ENCODE data around the gene LUC7L. TPM values are rescaled to one million over a fixed set of nuclear protein-coding genes. Genes with fewer than 3 reads are reported as not detected.
"Not testable (repeated sequence)": the region's sequence is repeated elsewhere in the genome, so short reads cannot be mapped to it uniquely, and the experiment has no call there.

LUC7L gene
- total RNA-seq, 1 donor from 2014 or later, result 44.9 TPM

- DNase-seq (ENCODE audit: low read depth), result no peak
Measured at GRCh38 chr16:180101-180675, 49.1 kb downstream of the LUC7L start, which contains the start of gene HBQ1. TSS of gene HBQ1 (plus strand) at chr16:180459. CDS start at chr16:180487, 28 bp downstream.

- DNase-seq (ENCODE audit: low read depth), result no peak
Measured at GRCh38 chr16:179211-180092, 49.8 kb downstream of the LUC7L start.

GRCh38 chr16:178668-179015 is 50.6 kb downstream of the LUC7L start:
- no peak for DNase-seq (ENCODE audit: low read depth)

GRCh38 chr16:177981-178667 is 51.1 kb downstream of the LUC7L start:
- no peak for DNase-seq (ENCODE audit: low read depth)

- no peak for DNase-seq (ENCODE audit: low read depth)
Measured at GRCh38 chr16:177394-177822, 51.8 kb downstream of the LUC7L start.

- not testable (repeated sequence) for DNase-seq (ENCODE audit: low read depth)
Measured at GRCh38 chr16:176477-177382, 52.5 kb downstream of the LUC7L start, which contains the start of gene HBA1. TSS of gene HBA1 (plus strand) at chr16:176680. CDS start at chr16:176717, 37 bp downstream.

GRCh38 chr16:176006-176405 is 53.2 kb downstream of the LUC7L start:
- not testable (repeated sequence) for DNase-seq (ENCODE audit: low read depth)

GRCh38 chr16:175011-175949 is 54.0 kb downstream of the LUC7L start:
- DNase-seq (ENCODE audit: low read depth), result no peak

- not testable (repeated sequence) for DNase-seq (ENCODE audit: low read depth)
Measured at GRCh38 chr16:173928-174769, 55.1 kb downstream of the LUC7L start.

GRCh38 chr16:173211-173854 is 55.9 kb downstream of the LUC7L start:
- DNase-seq (ENCODE audit: low read depth), result not testable (repeated sequence)

GRCh38 chr16:172374-172941 is 56.8 kb downstream of the LUC7L start, which contains the start of gene HBA2:
TSS of gene HBA2 (plus strand) at chr16:172876. CDS start at chr16:172913, 37 bp downstream.
- not testable (repeated sequence) for DNase-seq (ENCODE audit: low read depth)

- no peak for DNase-seq (ENCODE audit: low read depth)
Measured at GRCh38 chr16:170788-171187, 58.5 kb downstream of the LUC7L start.

- peak; percentile 13 for DNase-seq (ENCODE audit: low read depth)
Measured at GRCh38 chr16:170088-170507, 59.2 kb downstream of the LUC7L start.

- no peak for DNase-seq (ENCODE audit: low read depth)
Measured at GRCh38 chr16:169014-169413, 60.2 kb downstream of the LUC7L start.

GRCh38 chr16:168424-168823 is 60.8 kb downstream of the LUC7L start:
- no peak for DNase-seq (ENCODE audit: low read depth)

- no peak for DNase-seq (ENCODE audit: low read depth)
Measured at GRCh38 chr16:167122-167690, 62.0 kb downstream of the LUC7L start.

- DNase-seq (ENCODE audit: low read depth), result no peak
Measured at GRCh38 chr16:166375-167121, 62.7 kb downstream of the LUC7L start.

Data from renal cortical epithelial cell (primary cell).